ENCODE results near the gene RANBP3. TPM values are rescaled to one million over a fixed set of nuclear protein-coding genes. Genes with fewer than 3 reads are reported as not detected.

RANBP3 gene
- total RNA-seq, 1 experiment from 2014 or later, result 89.2 TPM

DNA sequence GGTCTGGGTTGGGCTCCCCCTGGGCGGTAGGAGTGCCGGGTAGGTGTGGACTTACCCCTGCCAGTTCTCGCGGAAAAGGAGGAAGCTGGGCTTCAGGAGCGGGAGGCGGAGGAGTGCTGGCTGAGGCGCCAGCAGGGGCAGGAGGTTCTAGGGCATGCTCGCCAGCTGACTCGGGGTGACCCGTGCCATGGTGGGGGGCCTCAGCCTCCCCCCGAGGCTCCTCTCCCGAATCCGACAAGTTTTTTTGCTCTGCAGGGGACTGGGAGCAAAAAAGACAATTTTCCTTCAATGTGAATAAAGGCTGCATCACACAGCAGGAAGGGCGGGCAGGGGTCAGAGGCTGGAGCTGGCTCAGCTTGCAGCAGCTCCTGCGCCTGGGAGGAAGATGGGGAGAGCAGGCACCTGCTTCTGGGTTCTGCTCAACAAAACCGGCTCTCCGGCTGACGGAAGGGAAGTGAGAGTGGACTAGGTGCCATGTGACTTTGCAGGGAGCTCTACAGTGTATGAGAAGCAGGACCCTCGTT lies 26.5 kb downstream of the RANBP3 start:
- no peak for DNase-seq (ENCODE audit: low read depth)

DNA sequence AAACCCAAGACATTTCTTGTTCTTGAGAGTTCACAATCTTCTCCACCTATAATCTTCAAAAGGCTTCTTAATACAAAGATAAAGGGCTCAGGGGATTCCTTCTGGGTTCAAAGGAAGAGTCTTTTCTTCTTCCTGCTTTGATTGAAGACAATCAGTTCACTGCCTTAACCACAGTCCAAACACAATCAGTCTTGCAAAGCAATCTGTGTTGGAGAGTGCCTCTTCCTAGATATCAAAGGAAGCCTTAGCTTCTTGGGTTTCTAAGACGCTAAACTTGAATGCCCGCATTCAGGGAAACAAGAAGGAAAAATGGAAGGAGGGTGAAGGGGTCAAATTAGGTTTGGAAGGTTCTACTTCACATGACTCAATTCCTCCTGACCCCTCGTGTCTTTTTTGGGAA lies 27.2 kb downstream of the RANBP3 start:
- DNase-seq (ENCODE audit: low read depth), result no peak

DNA sequence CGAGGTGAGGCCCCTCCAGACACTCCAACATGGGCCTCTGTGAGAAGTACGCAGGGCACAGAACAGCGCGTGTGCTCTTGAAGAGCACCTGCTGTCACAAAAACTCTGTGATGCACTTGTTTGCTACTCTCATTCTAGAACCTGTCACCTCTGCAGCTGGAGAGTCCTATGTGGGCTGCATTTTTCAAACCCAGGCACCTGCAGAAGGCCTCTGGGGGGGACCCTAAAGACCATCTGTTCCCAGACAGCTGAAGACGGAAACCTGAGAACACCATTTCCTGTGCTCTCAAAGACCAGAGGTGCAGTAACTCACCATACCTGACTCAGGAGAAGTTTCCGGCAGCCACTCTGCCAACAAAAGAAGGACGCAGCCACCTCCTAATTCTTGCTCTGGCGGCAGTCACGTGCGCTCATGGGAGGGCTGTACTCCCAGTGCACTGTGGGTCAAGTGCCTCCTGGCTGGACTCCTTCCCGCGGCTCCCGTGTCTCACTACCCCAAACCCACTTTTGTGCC lies 28.1 kb downstream of the RANBP3 start:
- DNase-seq (ENCODE audit: low read depth), result no peak

DNA sequence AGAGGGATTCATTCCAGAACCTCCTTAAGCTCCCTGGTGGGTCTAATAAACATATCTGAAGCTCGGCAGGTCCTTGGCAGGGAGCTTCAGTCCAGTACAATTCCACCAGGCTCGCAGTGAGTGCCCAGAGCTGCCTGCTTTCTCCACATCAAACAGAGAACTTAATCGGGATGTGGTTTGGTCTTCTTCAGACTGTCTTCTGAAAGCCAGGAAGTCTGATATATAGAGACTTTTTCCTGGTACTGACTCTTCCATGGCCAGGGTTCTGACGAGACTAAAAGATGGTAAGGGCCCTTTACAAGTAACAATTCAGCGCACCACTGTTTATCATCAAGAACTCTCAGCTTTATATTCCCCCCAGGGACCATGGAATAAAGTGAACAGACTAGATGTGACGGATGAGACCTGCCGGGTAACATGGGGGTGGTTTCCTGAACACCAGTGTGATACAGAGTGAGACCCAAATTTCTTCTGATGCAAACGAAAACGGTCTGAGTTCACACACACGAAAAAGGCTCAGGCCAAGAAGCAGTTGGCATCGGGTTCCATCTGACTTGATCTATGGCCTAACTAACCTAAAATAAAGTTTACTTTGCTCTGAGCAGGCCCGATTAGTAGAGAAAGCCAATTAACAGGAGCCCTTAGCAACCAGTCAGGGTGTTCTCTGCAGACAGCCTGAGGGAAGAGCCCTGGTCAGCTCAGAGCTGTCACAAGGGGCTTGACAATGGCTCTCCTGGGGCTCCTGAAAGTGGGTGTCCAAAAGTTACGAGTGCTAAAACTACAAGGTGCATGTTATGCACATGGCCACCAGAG lies 29.0 kb downstream of the RANBP3 start:
- DNase-seq (ENCODE audit: low read depth), result no peak

DNA sequence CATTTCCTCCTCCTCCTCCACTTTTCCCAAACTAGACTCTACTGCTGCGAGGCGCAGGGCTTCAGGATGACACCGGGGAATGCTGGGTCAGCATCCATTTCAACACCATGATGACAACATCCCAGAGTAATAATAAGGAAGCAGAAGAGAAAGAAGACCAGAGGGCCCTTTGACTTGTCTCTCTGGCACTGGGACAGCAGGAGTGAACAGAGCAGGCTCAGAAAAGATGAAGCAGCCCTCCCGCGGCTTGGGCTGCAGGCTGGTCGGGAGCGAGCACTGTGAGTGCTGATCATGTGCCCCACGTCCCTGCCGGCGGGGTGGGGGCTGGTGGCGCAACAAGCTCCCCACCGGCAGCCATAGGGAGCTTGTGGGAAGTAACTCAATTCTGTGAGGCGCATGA lies 30.5 kb downstream of the RANBP3 start:
- no peak for DNase-seq (ENCODE audit: low read depth)

DNA sequence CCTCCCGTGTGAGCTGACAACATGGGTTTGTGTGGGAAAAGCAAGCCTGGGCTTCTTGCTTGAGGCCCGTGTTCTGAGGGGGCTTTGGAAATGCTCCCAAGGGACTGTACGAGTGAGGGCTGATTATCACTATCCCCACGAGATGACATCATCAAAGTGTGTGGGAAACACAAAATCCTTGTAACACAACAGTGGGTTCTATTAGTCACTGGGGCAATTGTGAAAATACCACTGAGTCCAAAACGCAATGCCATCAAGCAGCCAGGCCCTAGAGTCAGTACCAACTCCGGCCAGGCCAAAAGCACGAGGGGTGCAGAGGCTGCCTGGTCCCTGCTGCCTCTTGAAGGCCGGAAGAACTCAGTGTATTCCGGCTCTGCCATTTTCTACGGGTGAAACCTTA lies 34.3 kb downstream of the RANBP3 start:
- no peak for DNase-seq (ENCODE audit: low read depth)

DNA sequence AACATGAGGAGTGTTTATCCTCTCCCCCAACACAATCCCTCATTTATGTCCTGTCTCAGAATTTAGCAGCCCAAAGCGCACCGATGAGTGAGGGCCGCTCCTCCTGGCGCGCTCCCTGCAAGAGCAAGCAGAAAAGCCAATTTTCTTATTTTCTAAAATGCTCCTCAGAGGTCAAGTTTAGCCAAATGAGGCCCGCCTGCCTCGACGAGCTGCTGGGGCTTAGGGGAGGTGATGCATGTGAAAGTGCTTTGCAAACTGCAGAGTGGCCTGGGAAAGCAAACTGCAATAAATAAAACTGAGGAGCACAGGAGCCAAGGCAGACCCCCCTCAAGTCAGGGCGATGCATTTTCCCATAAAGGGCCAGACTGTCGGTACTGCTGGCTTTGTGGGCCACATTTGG lies 34.9 kb downstream of the RANBP3 start:
- DNase-seq (ENCODE audit: low read depth), result no peak

DNA sequence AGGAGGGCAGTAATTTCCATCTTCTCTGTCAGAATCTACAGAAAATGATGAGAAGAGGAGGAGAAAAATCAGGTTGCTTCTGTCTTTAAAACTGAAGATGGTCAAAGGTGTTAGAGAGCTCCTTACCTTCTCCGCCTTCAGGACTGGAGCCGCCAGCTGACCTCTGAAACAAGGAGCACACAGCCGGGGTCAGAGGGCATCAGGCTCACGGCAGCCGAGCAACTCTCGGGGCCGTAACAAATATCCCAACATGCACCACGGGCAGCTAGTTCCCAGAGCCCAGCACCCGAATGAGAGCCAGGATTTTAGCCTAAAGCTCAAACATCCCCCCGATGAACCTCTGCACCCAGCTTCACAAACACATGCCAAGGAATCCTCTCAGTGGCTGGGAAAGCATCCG lies 36.3 kb downstream of the RANBP3 start:
- no peak for DNase-seq (ENCODE audit: low read depth)

DNA sequence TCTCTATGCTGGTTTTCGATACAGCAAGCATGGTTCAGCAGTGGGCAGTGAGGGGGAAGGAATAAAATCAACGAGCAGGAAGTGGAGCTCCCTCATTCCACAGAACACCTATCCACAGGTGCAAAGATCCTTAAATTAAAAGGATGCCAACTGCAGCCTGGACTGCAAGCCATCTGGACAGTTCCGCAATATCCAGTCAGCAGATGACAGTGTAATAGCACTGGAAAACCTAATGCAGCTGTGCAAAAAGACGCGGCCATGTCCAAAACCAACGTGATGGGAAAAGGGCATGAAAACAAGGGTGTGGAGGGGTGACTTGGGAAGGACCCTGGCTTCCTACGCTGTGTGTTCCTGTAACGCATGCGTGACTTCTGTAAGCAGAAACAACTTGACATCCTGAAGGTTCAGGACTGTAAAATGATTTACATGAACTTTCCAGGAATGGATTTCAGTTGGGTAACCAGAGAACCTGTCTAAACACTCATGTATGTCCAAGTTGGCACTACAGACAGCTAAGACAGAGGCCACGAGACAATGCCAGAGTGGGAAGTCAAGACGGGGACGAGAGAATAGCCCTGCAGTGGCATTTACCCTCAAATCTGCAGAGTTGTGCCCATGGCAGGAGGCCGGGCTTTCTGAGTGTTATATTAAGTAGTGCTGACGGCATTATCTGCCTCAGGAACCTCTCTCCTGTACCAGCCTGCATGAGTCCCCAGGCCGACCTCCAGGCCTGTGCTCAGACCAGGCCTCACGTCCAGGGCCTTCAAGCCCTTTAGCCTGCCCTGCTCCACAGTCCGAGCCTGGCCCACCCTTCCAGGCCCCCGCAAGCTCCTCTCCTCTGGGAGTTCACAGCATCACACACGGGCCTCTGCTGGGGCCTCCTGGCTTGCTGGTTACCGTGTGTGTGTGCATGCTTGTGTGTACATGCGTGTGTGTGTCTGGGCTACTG lies 37.4 kb downstream of the RANBP3 start:
- DNase-seq (ENCODE audit: low read depth), result no peak

DNA sequence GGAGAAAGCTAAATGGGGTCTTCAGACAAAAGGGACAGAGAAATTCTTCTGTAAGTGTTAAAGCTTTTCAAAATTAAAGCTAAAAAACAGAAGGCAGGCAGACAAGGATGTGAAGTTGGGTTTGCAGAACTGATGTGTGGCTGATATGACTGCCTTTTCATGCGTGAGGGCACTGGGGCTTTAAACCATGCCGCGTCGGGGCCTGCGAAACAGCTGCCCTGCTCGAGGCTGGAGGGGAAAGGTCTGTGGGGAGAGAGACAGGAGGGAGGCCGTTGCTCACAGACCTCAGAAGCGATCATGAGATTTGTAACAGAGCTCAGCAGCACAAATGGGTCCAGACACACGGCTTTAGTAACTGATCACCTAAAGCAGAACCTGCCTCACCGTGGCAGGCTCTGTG lies 40.4 kb downstream of the RANBP3 start:
- no peak for DNase-seq (ENCODE audit: low read depth)

DNA sequence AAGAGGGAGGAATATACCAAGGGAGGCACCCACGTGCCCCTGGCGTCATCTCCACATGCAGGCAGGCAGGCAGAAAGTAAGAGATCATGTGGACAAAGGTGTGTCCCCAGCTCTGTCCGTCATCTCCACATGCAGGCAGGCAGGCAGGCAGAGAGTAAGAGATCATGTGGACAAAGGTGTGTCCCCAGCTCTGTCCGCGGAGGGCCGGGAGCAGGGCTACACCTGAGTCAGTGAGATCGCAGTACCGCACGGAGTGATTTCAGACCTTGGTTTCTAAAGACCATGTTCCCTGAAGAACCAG lies 41.7 kb downstream of the RANBP3 start:
- no peak for DNase-seq (ENCODE audit: low read depth)

DNA sequence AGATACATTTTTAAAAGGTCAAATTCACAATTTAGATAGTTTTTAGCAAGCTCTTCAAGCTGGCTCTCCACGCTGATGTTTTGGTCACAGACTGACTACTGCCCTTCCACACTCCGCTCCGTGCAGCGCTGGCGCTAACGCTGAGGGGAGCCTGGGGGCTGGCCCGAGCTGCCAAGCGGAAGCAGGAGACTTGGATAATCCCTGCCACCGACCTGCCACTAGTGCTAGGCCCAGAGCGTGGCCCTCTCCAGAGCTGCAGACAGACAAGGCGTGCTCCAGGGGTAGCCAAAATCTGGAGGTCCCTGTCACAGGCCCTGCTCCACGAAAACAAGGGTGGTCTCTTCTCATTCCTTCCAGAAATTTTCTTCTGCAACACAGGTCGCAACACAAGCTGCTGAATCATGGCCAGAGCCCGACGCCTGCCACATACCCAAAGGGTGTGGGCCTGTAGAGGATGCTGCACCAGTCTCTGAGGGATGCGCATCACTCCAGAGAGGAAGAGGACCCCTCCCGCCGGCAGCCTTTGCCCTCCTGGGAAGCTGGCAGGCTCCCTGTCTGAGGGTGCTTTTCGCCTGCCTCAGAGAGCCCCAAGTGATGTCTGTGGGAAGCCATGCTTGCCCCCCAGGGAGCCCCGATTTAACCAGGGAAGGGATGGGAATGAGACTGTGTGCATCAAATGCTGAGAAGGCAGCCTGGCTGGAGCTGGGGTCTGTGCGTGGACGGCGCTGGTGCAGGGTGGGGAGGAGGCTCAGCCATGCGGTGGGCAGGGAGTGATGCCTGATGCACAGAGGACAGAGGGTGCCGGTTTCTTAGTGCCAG lies 42.3 kb downstream of the RANBP3 start:
- DNase-seq (ENCODE audit: low read depth), result no peak

DNA sequence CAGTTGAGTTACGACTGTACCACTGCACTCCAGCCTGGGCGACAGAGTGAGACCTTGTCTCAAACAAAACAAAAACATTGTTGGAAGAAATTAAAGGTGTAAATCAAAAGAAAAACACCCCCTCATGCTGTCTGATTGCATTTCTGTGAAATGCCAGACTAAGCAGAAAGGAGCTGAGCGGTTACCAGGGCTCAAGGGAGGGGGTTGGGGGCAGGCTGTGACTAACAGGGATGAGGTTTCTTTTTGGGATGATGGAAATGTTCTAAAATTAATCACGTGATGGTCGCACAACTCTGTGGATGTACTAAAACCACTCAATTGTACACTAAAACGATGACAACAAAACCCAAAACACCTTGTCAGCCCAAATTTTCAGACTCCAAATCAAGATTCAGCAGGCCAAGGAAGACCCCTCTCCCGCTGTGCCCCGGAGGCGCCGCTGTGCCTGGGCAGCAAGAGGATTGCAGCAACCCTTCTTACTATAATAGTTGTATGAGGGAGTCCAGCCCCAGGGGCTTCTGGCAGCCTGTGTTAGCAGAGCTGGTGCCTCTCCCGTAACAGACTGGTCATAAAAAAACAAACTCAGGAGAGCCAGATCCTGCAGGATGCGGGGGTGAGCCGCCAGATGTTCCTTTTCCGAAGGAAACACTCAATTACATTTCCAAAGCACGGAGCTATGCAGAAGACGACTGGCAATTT lies 43.0 kb downstream of the RANBP3 start:
- no peak for DNase-seq (ENCODE audit: low read depth)

DNA sequence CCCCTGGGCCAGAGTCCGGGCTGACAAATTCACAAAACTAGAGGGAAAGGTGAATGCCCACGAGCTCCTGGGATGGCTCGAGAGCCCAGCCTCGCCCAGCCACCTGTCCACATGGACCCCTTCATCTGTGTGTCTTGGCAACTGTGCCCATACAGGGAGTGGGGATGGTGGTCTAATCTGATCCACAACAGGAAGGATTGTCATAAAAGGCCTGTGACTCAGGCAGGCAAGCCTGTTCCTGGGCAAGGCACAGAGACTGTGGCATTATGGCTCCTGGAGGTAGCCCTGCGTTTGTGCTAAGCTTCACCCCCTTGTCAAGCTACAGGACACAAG lies 43.9 kb downstream of the RANBP3 start:
- no peak for DNase-seq (ENCODE audit: low read depth)

DNA sequence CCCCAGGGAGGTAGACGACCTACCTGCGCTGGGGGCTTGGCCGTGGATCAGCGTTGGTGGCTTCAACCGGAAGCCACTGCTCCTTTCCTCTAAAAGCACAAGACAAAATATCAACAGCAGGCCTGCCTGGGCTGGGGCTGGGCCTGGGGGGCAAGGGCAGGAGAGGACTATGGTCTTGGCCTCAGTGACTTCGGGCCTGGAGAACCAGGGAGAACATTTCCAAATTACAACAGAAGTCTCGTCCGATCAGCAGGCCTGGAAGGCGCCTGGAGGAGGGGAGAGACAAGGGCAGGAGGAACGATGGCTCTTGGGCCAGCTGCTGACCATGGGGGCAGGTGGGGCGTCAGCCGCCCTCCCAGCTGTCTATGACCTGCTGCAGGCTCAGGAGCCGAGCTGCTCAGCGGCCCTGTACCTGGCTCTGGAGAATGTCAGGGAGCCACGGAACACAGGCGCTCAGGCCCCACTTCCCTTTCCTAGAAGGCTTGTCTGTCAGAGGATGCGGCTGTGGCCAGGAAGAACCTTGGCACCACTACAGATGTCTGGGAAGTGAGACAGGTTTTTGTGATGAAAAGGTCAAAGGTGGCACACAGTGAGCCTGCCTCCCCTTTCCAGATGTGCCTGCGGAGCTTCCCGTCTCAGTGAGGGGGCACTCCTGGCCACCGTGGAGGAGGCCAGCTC lies 44.4 kb downstream of the RANBP3 start:
- DNase-seq (ENCODE audit: low read depth), result no peak

DNA sequence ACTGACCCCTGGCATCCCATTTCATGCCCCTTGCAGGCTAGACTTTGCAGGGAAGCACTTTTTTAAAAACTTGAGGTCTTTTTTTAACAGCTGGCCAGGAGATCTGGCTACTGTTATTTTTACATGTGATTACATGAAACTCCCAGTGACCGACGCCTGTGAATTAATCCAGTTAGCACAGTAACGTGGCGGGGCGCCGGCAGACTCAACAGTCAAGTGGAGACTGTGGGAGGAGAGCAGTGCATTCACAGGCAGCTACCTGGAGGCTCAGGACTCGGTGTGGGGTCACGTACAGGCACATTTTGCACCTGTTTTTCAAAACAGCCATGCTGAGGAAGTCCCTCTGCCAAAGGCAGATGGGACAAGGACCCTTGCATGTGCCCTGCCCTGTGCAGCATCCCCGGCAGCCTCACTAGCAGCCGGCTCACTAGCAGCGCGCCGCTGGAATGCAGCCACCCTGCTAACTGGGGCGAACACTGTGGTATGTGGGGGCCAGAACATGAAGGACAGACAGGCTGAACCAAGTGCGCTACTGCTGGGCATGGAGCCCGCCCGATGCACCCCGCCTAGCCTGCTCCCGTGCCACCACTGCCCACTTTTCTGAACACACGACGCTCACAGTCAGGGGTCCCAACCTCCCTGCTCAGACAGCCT lies 45.2 kb downstream of the RANBP3 start:
- DNase-seq (ENCODE audit: low read depth), result no peak

DNA sequence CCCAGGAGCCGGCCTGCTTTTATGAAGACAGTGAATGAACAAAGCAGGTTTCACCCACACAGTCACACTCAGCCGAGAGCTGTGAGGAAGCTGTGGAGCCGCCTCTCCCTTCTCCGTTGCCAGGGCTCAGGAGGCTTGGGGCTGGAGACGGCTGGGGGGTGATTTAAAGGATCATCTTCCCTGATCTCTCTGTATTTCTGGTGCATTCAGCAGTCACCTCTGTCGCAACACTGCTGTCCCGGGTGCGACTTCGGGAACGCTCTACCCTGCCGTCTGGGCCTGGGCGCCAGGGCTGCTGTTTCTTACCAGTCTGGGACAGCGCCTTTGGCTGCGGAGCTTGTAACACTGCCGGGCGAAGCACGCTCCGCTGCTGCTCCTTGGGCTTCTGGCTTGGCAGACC lies 45.8 kb downstream of the RANBP3 start:
- no peak for DNase-seq (ENCODE audit: low read depth)

DNA sequence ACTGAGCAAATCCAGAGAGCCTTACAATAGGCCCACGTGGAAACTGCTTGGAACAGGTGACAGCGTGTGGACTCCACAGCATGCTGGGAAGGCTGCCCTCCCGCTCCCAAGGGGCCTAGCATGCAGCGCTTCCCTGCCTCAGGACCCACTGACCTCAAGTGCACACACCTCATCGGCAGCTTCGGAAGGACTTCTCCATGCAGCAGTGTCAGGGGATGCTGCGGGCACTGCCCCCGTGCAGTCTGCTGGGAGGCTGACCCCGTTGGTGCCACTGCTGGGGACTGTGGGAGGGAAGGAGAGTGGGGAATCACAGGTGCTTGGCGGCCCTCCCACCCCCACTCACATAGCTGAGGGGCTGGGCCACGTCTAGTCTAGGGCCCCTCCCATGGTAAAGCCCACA lies 46.7 kb downstream of the RANBP3 start:
- no peak for DNase-seq (ENCODE audit: low read depth)

DNA sequence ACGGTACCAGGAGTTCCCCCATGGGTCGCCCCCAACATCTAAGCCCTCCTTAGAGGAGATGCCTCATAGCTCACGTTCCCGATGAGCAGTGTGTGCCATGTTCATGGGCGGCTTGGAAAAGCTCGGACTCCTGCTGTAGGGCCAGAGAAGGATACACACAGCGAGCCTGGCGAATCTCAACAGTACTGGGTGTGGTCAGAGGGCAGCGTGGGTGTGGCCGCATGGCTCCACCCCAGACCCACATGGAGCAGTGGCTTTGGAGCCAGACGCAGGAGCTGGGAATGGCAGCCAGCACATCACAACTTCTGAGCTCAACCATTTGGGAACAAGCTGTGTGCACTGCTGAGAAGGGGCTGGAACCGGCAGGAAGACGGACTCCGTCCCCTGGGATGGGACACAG lies 48.3 kb downstream of the RANBP3 start:
- DNase-seq (ENCODE audit: low read depth), result no peak

DNA sequence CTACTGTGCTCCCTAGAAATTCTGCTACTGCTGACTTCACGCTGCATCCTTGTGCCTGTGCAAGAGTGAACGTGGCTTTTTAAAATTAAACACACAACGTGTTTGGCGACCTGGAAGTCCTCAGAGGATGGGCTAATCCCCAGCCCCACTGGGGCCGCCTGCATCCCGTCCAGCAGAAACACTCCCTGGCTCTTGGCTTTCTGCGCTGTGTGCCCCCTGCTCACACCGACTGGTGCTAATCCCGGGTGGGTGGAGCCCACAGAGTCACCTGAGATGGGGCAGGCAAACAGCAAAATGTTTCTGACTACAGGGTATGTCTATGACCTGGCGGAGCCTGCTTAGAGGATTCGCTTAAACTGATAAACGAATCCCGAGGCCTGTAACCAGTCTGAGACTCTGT lies 48.8 kb downstream of the RANBP3 start:
- no peak for DNase-seq (ENCODE audit: low read depth)
